NK-92 (cell line): ENCODE data around the gene SEMA3E.
"Not testable (repeated sequence)": the region's sequence is repeated elsewhere in the genome, so short reads cannot be mapped to it uniquely, and the experiment has no call there.

Experiments
- DNase-seq: peaks from one replicate; lab custom pipeline; 2025; ENCODE audit not compliant: unreplicated experiment; lab: John Stamatoyannopoulos, UW

Gene SEMA3E

GRCh38 chr7:83648464-83649241 lies at the start of gene SEMA3E:
SEMA3E (minus strand) TSS chr7:83649139.
- no peak for DNase-seq

- DNase-seq, result no peak
These were observed 49.0 kb upstream of the SEMA3E start for GRCh38 chr7:83697804-83698530.

- DNase-seq, result no peak
These were observed 47.2 kb upstream of the SEMA3E start for GRCh38 chr7:83696101-83696500.

GRCh38 chr7:83695128-83695960 lies 46.4 kb upstream of the SEMA3E start:
- DNase-seq, result no peak

- no peak for DNase-seq
These were observed 44.3 kb upstream of the SEMA3E start for GRCh38 chr7:83693256-83693655.

GRCh38 chr7:83691095-83691494 lies 42.2 kb upstream of the SEMA3E start:
- DNase-seq, result no peak

GRCh38 chr7:83689855-83690254 lies 40.9 kb upstream of the SEMA3E start:
- no peak for DNase-seq

- DNase-seq, result no peak
These were observed 37.5 kb upstream of the SEMA3E start for GRCh38 chr7:83686416-83686815.

- DNase-seq, result no peak
These were observed 36.0 kb upstream of the SEMA3E start for GRCh38 chr7:83684928-83685327.

GRCh38 chr7:83681200-83681778 lies 32.4 kb upstream of the SEMA3E start:
- DNase-seq, result no peak

- no peak for DNase-seq
These were observed 28.4 kb upstream of the SEMA3E start for GRCh38 chr7:83677180-83677866.

- DNase-seq, result not testable (repeated sequence)
These were observed 24.4 kb upstream of the SEMA3E start for GRCh38 chr7:83673291-83673690.

GRCh38 chr7:83672157-83672556 lies 23.2 kb upstream of the SEMA3E start:
- DNase-seq, result no peak

- no peak for DNase-seq
These were observed 14.2 kb upstream of the SEMA3E start for GRCh38 chr7:83663131-83663530.

GRCh38 chr7:83658126-83658525 lies 9.2 kb upstream of the SEMA3E start:
- DNase-seq, result no peak

GRCh38 chr7:83655951-83656556 lies 7.1 kb upstream of the SEMA3E start:
- DNase-seq, result no peak

GRCh38 chr7:83652481-83652880 lies 3.5 kb upstream of the SEMA3E start:
- DNase-seq, result no peak

- DNase-seq, result no peak
These were observed 762 bp upstream of the SEMA3E start for GRCh38 chr7:83649701-83650100.

- no peak for DNase-seq
These were observed 2.9 kb downstream of the SEMA3E start for GRCh38 chr7:83646027-83646426.

GRCh38 chr7:83643739-83644138 lies 5.2 kb downstream of the SEMA3E start:
- no peak for DNase-seq
